GM19351 (cell line): ENCODE data around the gene UBN1.

ENCODE experiments used
- ATAC-seq: cut with Tn5 transposase; IDR thresholded peaks from one replicate; pipeline ENCODE4 v1.9.1; 2021; ENCODE audit warnings: mild to moderate bottlenecking, moderate library complexity; ENCODE audit not compliant: unreplicated experiment

Gene UBN1

DNA sequence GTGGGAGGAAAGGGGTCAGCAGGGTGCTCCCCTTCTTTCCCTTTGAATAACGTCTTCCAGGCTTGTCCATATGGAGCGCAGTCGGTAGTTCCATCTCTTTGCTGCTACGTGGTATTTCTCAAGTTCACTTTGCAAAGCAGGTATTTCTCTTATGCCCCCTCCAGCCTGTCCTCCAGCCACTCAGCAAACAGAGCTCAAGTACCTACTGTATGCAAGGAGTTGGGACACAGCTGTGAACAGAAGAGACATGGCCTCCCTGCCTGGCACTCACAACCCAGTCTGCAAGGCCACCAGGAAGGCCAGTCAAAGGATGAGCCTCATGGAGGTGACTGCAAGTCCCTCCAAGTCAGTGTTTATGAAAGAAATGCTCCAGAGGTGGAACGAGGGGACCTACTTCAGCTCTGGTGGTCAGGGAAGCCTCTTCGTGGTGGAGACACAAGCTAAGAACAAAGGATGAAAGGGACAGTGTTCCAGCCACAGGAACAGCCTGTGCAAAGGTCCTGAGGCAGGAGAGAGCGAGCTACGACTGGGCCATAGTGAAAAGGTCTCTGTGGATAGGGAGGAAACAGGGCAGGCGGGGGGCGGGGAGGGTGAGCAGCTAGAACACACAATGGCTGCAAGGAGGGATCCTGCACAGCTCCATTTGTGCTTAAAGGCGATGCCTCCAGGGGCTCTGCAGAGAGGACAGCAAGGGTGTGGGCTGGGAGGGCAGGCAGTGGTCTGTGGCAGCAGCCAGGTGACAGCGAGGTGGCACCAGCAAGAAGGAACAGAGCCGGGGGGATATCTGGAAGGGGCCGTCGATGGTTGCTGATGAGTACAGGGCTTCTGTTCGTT, 57.0 kb downstream of the UBN1 start:
- ATAC-seq: no peak

DNA sequence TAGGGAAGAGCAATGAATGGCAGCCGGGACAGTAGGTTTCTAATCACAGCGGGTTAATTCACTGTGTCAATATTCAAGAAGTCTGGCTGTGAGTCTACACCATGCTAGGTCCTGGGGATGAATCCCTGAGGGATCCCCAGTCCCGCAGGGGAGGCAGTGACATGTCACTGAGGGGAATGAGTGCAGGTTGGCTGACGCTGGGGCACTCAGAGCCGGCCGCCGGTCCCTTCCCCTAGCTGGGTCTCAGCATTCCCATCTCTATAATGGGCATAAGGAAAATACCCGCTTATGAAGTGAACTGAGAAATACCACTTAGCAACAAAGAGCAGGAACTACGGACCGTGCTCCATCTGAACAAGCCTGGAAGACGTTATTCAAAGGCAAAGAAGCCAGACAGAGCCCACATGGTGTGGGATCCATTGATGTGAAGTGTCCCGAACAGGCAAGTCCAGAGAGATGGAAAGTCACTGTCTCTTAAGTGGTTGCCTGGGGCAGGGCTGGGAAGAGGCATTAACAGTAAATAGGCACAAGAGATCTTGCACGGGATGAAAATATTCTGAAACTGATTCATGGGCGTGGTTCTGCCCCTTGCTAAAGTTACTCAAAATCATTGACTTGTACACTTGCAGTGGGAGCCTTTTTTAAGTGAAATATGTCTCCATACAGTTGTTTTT, 57.8 kb downstream of the UBN1 start:
- ATAC-seq: no peak

DNA sequence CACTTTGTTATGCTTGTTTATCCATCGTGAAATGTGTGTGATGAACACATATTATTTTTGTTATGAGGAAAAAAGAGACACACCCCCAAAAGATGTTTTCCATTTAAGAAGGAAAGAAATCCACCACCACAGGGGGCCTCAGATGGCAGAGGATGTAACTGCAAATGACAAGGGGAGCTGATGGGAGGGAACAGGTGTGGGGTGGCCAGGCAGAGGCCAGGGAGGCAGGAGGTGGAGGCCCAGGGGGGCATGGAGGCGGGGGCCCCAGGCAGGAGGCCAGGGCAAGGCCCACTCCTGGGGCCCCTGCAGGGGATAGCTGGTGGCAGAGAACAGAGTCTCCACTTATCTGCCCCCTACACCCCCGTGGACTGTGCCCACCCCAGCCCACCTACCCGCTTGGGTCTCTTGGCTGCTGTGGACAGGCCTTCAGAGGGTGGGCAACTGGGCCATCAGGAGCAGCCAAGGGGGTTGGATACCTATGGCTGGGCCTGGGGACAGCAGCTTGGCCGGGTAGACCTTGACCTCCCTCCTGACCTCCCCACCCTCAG, 61.6 kb downstream of the UBN1 start:
- ATAC-seq: no peak

DNA sequence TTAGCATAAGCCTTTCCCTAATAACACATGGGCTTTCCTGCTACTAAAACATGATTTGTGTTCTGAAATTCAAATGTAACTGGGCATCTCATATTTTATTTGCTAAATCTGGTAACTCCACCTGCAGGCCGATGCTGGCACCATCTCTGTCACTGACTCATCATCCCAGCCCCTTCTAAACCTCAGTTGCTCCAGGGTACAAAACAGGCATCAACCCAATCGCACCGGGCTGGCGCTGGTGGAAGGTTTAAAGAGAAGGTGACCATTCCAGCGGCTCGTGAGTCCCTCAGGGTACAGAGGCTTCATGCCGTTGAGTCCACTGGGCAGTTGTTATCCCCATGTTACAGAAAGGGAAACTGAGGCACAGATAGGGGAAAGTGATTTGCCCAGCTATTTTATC, 62.5 kb downstream of the UBN1 start:
- no peak for ATAC-seq

DNA sequence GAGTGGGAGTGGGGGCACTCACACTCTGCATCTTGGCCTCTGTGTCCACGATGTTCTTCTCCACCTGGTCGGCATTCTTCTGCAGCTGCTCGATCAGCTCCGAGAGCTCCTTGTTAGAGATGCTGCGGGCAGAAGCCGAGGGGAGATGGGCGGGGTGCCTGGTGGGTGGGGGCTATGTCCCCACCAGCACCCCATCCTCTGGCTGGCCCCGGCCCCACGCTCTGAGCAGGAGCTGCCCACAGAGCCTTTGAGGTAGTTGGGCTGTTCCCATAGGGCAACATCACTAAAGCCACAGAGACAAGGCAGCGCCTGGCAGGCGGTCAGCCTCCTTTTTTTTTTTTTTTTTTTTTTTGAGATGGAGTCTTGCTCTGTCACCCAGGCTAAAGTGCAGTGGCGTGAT, 63.5 kb downstream of the UBN1 start:
- no peak for ATAC-seq

DNA sequence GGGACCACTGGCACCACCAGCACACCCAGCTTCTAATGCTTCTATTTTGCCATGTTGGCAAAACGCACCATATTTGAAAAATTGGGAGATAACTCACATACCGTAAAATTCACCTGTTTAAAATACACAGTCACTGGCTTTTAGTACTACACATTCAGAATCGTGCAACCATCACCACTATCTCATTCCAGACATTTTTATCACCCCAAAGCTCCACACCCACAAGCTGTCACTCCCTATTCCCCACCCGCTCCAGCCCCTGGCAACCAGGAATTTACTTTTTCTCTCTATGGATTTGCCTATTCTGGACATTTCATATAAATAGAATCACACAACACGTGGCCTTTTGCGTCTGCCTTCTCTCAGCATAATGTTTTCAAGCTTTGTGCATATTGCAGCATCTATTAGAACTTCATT, 64.7 kb downstream of the UBN1 start:
- no peak for ATAC-seq

DNA sequence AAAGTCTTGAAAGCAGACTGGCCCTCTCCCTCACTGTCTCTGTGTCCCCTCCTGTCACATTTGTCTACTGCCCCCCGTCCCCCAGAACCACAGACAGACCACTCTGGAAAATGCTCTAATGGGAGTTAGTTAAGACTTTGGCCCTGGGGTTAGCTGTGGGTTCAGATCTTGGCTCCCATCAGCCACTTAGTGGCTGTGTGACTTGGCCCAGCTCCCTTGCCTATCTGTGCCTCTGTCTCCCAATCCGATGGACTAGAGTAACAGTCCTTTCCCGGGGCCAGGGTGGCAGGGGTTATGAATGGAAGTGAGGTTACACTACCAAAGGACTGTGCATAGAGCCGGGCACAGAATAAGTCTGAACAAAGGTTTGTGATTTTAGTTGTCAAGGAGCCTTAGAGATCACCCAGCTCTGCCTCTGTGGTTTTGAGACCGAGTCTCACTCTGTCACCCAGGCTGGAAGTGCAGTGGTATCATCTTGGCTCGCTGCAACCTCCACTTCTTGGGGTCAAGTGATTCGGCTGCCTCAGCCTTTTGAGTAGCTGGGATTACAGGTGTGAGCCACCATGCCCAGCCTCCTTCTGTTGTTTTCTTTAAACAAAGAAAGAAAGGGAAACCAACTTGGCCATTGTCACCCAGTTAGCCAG, 66.0 kb downstream of the UBN1 start:
- no peak for ATAC-seq

DNA sequence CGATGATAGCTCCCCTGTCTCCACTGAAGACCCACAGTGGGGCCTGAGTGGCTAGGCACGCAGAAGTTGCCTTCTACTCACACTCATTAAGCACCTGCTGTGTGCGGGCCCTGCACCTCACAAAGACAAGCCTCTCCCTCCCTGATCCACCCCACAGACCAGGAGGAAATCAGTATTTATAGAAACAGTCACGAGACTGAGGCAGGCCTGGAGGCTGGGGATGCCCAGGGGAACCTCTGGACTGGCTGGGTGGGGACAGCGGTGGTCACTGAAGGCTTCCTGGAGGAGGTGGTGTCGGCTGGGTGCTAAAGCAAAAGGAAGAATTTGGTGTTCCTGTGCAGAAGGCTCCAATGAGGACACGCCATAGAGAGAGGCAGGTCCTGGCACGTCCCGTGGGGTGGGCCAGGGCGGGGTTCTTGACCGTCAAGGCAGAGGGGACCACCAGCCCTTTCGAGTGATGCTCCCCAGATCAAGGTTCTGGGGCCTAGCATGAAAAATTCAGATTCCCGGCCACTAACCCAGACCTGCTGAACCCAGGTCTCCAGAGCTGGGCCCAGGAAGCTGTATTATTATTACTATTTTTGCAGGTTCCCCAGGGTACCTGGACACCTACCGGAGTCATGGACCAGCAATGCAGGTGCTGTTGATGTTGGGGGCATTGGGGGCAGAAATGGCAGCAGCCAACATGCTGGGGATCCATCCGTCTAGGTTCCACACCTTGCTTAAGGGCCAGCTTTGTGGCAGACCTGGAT, 66.7 kb downstream of the UBN1 start:
- ATAC-seq: no peak

DNA sequence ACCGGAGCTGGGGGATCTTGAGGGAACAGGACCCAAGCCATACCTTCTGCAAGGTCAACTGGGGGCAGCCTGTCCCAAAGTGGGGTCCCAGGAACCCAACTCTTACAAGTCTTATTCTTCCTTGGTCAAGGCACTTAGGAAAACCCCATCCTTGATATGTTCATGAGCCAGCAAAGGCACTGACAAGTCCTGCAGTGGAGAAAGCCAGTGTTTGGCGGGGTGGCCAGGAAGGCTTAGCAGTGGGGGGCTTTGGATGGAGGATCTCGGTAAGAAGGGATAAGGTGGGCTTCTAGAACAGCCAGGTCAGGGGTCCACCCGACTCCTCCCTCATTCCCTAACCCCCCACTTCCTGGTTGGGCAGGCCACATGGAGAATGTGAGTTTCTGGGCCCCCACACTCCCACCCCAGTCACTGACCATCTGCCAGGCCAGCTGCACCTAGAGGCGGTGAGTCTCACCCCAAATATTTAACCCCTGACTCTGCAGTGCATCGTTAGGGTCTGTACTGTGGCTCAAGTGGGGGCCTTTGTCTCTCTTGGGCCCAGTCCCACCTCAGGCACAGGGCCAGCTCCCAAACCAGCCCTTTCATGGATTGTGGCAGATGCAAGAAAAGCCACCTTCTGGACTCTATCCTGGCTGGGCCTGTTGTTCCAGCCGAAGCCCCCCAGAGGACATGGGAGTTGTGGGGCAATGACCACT, 67.4 kb downstream of the UBN1 start:
- ATAC-seq: no peak

DNA sequence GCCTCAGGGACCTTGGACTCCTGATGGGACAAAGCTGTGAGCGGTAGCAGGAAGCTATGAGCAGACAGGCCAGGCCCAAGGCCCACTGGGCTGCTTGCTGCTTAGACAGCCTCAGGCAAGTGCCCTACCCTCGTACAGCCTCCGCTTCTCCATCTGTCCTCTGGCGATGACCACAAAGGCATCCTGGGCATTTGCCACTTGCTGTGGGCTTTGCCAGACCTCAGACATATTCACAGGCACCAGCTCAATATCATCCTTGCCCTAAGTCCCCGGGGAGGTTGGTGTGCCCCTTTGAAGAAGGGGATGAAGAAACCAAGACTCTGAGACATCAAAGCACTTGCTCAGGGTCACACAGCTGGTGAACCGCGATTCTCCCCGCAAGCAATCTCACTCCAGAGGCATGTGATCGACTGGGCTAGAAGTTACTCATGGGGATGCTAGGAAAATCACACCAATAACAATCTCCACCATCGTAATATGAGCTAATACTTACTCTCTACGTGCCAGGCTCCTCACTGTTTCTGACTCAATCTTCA, 68.0 kb downstream of the UBN1 start:
- ATAC-seq: no peak

DNA sequence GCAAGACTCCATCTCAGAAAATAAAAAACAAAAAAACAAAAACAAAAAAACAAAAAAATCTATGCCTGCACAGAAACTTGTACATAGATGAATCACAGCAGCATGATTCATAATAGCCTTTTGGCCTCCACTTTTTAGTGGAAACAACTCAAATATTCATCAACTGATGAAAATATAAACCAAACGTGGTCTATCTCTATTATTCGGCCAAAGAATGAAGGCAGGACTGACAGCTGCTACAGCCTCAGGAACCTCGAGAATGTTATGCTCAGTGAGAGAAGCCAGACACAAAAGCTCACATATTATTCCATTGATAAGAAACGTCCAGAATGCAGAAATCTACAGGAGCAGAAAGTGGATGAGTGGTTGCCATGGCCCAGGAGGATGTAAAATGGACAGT, 69.8 kb downstream of the UBN1 start:
- no peak for ATAC-seq

DNA sequence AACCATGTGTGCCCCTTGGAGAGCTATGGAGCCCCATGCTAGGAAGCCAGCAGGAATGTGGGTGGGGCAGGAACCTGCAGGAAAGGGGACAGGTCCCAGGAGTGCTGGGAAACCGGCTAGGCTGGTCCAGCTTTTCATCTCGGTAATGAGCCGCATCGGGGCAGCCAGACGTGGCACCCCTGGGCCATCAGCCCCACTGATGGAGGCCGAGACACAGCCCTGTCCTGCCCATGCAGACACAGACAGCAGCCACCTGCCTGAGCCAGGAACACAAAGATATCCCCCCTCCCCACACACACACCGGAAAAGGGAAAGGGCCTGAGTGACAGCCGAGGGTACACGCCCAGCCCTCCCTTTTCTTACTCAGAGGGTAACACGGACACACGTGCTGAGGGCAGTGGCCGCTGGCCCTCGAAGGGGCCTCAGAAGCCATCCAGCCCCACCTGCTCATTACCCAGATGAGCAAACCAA, 71.5 kb downstream of the UBN1 start:
- no peak for ATAC-seq

DNA sequence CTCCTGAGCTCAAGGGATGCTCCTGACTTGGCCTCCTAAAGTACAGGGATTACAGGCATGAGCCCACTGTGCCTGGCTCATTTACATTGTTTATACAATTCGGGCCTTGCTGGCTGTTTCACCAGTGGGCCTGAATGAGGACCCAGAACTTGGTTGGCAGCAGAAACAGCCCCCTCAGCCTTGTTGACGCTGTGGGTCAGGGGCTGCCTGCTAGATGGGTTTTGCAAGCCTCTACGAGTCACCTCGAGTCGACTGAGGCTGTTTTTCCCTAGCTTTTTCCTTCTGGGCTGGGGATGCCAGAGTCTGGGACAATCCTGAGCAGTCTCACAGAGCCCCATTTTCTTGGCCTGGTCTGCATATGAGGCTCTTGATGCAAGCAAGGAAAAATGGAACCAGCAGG, 73.5 kb downstream of the UBN1 start:
- ATAC-seq: no peak

DNA sequence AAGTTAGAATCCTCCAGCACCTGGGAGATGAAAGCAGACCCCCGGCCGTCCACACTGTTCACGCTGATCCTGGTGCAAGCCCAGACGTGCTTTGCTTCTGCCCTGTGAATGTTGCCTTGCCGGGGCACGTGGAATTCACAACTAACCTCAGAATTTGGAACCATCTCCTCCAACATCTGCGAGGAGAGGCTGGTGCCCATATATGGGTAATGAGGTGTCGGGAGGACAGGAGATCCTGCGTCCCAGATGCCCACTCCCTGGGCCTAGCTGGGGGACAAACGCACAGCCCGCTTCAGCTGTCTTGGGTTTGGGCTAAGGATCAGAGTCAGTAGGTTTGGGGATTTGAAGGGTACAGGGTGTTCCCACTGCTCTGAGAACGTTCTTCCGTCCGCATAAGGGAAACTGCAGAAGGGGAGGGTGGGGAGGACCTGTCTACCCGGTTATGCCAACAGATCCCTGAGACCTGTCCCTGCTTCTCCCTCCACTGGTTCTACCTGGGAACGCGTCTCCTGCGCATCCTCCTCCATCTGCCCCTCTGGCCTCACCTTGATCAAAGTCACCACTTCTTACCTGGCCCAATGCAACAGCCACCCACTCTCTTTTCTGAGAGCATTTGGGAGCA, 75.6 kb downstream of the UBN1 start:
- no peak for ATAC-seq

DNA sequence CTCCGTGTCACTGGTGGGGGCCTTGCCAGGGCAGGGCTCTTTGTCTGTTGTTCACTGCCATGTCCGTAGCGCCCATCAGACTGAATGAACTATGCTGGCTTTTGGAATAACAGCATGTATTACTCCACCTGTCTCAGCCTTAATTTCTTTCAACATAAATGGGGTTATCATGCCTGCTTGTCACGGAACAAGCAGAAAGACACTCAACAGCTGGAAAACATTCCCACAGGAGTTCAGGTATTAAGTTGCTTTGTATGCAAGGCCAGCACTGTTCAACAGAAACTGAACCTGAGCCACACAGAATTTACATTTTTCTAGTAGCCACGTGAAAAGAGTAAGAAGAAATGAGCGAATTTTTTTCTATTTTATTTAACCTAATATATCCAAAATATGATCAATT, 76.6 kb downstream of the UBN1 start:
- no peak for ATAC-seq

DNA sequence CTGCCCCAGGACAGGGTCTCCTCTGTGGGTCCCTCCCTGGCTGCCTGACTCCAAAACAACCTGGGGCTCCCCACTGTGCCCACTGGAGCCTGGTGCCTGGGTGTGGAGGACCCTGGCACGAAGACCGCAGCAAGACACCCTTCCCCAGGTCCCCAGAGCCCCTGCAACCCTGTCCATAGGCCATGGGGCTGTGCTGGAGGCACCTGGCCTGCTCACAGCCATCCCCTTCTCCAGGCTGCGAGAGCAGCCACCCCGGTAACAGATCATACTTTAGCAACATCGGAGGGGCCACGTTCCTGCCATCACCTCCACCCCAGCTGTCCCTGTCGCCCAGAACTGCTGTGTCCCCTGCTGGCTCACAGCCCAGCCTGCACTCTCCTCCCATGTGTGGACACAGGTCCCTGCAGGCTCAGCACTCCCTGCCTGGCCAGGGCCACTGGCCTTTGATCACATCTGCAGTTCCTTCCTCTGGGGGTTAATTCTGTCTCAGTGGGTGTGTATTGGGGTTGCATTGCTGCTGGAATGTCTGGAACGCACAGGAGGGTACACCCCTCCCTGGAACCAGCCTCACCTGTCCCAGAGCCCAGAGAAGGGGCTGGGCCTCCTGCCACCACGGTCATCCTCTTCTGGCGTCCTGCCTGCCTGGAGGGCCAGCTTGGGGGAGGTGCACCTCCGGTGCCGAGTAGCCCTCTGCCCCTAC, 77.5 kb downstream of the UBN1 start:
- ATAC-seq: no peak

DNA sequence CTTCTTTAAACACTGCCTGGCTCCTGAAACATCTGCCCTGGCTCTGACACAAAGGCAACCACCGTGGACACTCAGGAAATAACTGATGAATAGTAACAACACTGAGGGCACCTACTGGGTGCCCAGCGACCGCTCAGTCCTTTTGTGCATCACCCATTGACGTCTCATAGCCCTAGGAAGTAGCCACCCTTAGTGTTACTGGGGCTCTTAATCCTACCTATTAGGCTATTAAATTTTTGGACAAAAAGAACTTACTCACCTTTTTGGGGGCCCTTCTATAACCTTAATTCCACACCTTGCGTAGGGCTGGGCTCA, 78.0 kb downstream of the UBN1 start:
- no peak for ATAC-seq

DNA sequence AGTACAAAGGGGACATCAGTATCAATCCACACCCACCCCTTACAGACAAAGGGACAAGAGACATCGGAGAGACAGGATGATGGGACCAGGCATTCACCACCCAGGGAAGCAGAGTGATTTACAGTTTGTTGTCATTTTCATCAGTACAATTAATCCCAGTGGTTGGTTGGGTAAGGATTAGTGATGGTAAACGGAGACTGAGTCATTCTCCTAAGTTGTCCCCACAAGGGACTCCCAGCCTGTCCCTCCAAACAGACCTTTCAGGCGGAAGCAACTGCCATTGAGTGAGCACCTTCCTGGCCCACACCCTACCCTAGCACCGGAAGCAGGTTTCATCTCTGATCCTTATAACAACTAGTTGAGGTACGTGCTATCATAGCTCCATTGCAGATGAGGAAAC, 78.5 kb downstream of the UBN1 start:
- ATAC-seq: no peak

DNA sequence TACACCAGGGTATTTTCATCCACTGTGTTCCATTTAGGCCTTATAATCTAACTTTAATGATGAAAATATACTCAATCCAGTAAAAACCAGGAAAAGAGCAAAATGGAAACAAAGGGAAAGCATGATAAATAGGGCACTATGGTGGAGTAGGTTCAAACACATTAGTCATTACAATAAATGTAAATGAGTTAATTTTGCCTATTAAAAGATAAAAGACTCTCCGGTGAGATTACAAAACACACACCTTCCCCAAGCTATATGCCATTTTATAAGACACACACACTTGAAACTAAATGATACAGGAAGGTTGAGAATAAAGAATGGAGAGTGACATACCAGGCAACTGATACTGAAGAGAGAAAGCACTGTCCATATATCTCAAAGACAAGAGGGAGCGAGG, 79.6 kb downstream of the UBN1 start:
- no peak for ATAC-seq
